Brain microvascular endothelial cell (primary cell): Measurements from ENCODE around the gene MAN1A1.

Experiments used
- DNase-seq: peaks from one replicate; pipeline ENCODE4 v3.0.0-alpha.2; 2020
- H3K27ac ChIP-seq: fragments of 250-450 bp; sonication (Bioruptor Pico); 2 replicates; pipeline ENCODE4 v1.5.1; 2020; ENCODE audit warnings: mild to moderate bottlenecking, moderate library complexity
- H3K27me3 ChIP-seq: fragments of 250-450 bp; sonication (Bioruptor Pico); replicated peaks from 2 replicates; pipeline ENCODE4 v1.5.1; 2020; ENCODE audit warnings: mild to moderate bottlenecking
- H3K36me3 ChIP-seq: fragments of 250-450 bp; sonication (Bioruptor Pico); replicated peaks from 2 replicates; pipeline ENCODE4 v1.5.1; 2020; ENCODE audit warnings: mild to moderate bottlenecking
- H3K4me3 ChIP-seq: 2 replicates; pipeline ENCODE4 v1.5.1; 2011; ENCODE audit warnings: low read depth, mild to moderate bottlenecking, control low read depth, low read length, moderate library complexity
- in situ Hi-C: cut with HindIII; loops from 2 replicates; pipeline ENCODE4 v1.10.0; 2017; ENCODE audit warnings: low sequenced_read_pairs, low pct_ligation_motif_present
- TF ChIP-seq, protein P1 (sequence below): IDR thresholded peaks from 2 replicates; pipeline ENCODE4 v1.5.1; 2011; ENCODE audit warnings: low read depth, mild to moderate bottlenecking, moderate library complexity, low read length, control low read depth, inconsistent platforms; ENCODE audit errors: missing control alignments

The MAN1A1 gene

DNA sequence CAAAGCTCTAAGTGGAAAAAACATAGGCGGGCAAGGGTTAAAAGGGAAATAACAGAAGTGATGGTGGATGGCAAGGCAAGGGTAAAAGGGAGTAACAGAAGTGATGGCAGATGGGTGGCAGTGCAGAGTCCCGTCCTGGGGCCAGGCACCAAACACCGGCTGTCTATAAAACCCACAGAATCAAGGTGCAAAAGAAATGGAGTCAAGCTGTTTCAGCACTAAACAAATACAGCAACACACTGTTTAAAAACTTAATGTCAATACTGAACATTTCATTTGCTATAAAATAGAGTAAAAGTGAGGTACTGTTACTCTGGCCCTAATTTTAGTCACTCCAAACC, 87.6 kb downstream of the MAN1A1 start:
- in situ Hi-C loops: no loop called here
- H3K27me3 ChIP-seq: no peaks in the 10 kb centered on the region
- no peak for DNase-seq
- no peak overlapping the region for H3K4me3 ChIP-seq
- H3K36me3 ChIP-seq: no peaks in the 10 kb centered on the region
- TF ChIP-seq, protein P1, sequence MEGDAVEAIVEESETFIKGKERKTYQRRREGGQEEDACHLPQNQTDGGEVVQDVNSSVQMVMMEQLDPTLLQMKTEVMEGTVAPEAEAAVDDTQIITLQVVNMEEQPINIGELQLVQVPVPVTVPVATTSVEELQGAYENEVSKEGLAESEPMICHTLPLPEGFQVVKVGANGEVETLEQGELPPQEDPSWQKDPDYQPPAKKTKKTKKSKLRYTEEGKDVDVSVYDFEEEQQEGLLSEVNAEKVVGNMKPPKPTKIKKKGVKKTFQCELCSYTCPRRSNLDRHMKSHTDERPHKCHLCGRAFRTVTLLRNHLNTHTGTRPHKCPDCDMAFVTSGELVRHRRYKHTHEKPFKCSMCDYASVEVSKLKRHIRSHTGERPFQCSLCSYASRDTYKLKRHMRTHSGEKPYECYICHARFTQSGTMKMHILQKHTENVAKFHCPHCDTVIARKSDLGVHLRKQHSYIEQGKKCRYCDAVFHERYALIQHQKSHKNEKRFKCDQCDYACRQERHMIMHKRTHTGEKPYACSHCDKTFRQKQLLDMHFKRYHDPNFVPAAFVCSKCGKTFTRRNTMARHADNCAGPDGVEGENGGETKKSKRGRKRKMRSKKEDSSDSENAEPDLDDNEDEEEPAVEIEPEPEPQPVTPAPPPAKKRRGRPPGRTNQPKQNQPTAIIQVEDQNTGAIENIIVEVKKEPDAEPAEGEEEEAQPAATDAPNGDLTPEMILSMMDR: no peak
- H3K27ac ChIP-seq: no peak overlapping the region

DNA sequence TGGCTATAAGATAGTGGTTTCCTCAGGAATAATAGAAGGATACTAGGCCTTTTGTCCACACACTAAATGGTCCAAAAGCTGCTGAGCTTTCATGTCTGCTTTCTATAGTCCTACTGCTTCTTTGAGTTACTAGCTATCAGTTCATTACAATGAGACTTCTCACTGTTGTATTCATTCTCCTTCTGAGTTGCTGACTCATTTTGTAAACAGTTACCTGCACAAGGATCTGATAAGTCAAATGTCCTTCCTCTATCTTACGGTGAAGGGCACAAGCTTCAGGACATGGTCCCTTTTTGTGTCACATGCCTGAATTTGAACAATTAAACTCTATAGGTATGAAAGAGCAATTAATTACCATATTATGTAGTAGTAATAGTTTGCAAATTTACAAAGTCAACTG, 90.5 kb downstream of the MAN1A1 start:
- Histone ChIP-seq H3K27me3 (no peaks in the 10 kb centered on the region), H3K36me3 (no peaks in the 10 kb centered on the region), H3K4me3 (no peak overlapping the region), H3K27ac (no peak overlapping the region)
- in situ Hi-C loops: no loop called here
- TF ChIP-seq, protein P1: no peak
- no peak for DNase-seq

DNA sequence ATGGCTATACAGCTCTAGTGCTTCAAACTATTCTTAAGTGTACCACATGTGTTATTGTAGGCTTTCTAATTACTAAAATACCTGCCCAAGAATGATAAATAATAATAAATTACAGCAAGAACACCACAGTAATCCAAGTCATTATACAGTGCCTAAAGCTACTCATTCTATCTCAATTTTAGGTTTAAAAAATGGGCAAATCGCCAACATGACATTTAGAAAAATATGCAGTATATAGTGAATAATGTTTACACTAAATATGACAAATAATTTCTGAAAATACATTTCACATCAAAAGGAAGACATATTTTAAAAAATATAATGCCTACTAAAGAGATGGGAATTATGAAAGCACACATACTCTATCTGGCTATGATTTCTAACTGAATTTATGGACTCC, 91.8 kb downstream of the MAN1A1 start:
- no peak for DNase-seq
- Histone ChIP-seq H3K4me3 (no peak overlapping the region), H3K27me3 (no peaks in the 10 kb centered on the region), H3K36me3 (no peaks in the 10 kb centered on the region), H3K27ac (no peak overlapping the region)
- TF ChIP-seq, protein P1: no peak
- in situ Hi-C loops: no loop called here

DNA sequence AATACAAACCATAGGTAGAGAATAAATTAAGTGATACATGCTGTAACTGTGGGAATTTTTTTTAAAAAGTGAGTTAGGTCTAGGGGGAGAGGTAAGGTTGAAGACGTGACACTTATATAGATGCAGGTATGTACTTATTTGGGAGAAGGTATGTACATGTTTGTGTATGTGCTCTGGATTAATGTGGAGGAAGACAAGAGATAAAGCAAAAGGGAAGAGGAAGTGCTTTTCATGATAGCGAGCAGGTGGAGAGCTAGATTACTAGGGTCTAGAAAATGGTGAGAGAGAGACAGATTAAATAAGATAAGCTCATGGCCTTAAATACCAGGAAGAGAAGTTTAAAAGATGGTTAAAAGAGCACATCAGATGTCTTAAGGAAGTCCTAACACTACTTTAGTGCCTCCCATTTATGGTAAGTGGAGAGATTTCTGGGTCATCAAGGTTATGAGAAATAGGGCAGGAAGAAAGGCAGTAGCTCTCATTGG, 92.5 kb downstream of the MAN1A1 start:
- in situ Hi-C loops: no loop called here
- H3K27me3 ChIP-seq: no peaks in the 10 kb centered on the region
- H3K27ac ChIP-seq: no peak overlapping the region
- DNase-seq: no peak
- H3K4me3 ChIP-seq: no peak overlapping the region
- H3K36me3 ChIP-seq: no peaks in the 10 kb centered on the region
- TF ChIP-seq, protein P1: no peak

DNA sequence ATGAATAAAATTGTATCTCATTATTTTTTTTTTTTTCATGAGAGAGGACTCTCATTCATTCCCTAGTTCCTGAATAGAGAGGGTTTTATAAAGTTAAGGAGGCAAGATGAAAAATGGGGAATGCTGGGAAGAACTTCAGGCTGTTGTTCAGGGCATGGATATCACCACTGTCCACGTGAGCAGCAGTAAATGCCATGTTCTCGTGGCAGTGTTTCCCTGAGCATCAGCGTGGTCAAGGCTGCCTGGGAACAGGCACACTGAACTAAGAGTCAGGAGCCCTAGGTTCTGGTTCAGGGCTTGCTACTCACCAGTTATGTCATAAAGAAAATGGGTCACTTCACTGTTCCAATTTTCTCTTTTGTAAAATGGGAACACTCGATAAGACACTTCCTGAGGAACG, 93.2 kb downstream of the MAN1A1 start:
- DNase-seq: no peak
- in situ Hi-C loops: no loop called here
- TF ChIP-seq, protein P1: no peak
- Histone ChIP-seq H3K36me3 (no peaks in the 10 kb centered on the region), H3K27ac (no peak overlapping the region), H3K27me3 (no peaks in the 10 kb centered on the region), H3K4me3 (no peak overlapping the region)

DNA sequence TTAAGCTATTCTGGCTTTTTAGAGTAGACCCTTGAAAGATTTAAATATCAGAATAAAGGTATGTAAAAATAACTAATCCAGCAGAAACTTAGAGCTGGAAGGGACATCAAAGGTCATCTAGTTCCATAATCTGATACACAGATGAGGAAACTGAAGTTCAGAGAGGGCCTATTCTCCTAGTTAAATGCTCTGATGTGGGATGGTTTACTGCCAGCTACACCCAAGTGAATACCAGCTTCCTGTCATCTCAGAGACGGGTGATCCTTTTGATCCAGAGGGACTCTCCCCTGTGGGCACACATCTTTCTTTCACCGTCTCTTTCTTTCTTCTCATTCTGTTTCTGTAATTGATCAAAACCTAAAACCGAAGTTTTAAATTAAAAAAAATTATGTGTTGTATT, 94.1 kb downstream of the MAN1A1 start:
- no peak overlapping the region for H3K4me3 ChIP-seq
- no peaks in the 10 kb centered on the region for H3K36me3 ChIP-seq
- H3K27me3 ChIP-seq: no peaks in the 10 kb centered on the region
- TF ChIP-seq, protein P1: no peak
- DNase-seq: no peak
- H3K27ac ChIP-seq: no peak overlapping the region
- in situ Hi-C loops: no loop called here
